Measurements from ENCODE around the gene LUZP1. TPM values are rescaled to one million over a fixed set of nuclear protein-coding genes. Genes with fewer than 3 reads are reported as not detected.
"Not testable (repeated sequence)": the region's sequence is repeated elsewhere in the genome, so short reads cannot be mapped to it uniquely, and the experiment has no call there.

Gene LUZP1
- total RNA-seq: 10 to 100 TPM; 18.4 to 19.1 TPM

DNA sequence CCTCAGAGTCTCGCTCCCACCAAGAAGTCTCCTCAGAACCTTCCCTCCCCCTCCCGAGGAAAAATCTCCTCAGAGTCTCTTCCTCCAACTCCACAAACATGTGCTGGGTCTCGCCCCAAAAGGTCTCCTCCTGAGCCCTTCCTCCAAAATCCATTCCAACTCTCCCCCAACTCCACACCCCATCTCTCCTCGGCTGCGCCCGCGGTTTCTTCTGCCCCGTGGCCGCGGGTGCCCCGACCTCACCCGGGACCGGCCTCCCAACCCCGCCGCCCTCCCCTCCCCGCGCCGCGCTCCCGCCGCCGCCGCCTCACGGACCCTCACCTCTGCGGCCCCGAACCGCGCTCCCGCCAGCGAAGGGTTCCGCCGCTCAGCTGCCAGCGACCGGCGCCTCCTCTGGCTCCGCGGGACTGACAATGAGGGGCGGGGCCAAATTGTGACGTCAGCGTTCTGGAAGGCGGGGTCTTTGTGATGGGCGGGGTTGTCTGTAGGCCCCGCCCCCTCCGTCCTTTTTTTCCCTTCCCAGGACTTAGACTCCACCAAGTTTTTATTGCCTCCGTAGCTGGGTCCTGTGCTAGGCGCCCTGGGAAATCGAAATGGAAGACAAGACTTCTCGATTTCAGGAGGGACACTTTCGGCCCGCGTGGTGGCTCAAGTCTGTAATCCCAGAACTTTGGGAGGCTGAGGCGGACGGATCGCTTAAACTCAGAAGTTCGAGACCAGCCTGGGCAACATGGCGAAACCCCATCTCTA is at the start of gene LUZP1:
LUZP1 (minus strand) TSS at position 412 of the 750 bp plus-strand sequence.
- Mint-ChIP-seq H3K9me3 (no peaks in the 10 kb centered on the region), H3K4me1 (peaks cover 21% of the 10 kb centered on the region), H3K27ac (peak within 1 kb of the TSS; percentile 89), H3K27me3 (peaks cover 4% of the 10 kb centered on the region), H3K36me3 (peaks cover 2% of the 10 kb centered on the region), H3K4me3 (peak within 1 kb of the TSS; percentile 98)
- ATAC-seq (ENCODE audit: low read depth): peak; percentile 81
- POLR2A ChIA-PET: interaction anchor here (0.7 to 1.5 kb wide), 4 partner anchors 10 to 48 kb away, joined by 3 to 4 read pairs (median 3); no protein-coding TSS in a partner anchor
- peak; percentile 87 for DNase-seq

DNA sequence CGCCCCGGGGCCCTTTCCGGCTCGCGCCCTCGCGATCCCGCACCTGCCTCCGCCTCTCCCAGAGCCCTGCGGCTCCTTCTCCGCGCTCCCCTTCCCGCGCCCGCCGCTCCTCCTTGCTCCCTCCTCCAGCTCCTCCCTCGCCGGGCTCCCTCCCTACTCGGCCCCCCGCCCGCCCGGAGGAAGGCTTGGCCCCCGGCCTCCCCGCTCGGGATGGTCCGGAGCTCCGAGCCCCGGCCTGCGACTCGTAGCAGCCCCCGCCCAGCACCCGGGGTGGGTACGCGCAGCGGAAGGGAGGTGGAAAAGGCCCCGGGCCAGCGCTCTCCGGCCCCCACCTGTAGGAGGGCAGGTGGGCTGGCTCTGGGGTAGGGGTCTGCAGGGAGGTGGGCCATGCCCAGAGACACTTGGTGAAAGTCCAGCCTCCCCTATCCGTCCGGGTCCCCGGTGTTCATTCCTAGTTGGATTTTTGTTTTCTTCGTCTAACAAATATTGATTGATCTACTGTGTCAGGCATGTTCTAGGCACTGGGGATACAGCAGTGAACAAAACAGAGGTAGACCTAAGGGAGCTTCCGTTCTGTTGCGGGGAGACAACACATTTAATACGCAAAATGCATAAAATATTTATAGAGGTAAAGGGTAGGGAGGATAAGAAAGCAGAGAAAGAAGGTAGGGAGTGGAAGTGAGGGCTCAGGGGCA is 48.9 kb upstream of the LUZP1 start, which contains the start of gene HTR1D:
HTR1D (minus strand) TSS at position 82 of the 695 bp plus-strand sequence. CDS start 23,283 bp downstream, outside the sequence.
- no peaks in the 10 kb centered on the region for H3K9me3 Mint-ChIP-seq
- H3K36me3 Mint-ChIP-seq: no peaks in the 10 kb centered on the region
- peaks cover 71% of the 10 kb centered on the region for H3K27me3 Mint-ChIP-seq
- DNase-seq: no peak
- peak within 1 kb of the TSS; percentile 56 for H3K4me3 Mint-ChIP-seq
- H3K27ac Mint-ChIP-seq: no peak within 1 kb of the TSS
- peak; percentile 21 for ATAC-seq (ENCODE audit: low read depth)
- POLR2A ChIA-PET: interaction anchor here (0.6 kb wide), 1 partner anchor 1157 kb away, joined by 3 read pairs; no protein-coding TSS in a partner anchor
- H3K4me1 Mint-ChIP-seq: peaks cover 4% of the 10 kb centered on the region

DNA sequence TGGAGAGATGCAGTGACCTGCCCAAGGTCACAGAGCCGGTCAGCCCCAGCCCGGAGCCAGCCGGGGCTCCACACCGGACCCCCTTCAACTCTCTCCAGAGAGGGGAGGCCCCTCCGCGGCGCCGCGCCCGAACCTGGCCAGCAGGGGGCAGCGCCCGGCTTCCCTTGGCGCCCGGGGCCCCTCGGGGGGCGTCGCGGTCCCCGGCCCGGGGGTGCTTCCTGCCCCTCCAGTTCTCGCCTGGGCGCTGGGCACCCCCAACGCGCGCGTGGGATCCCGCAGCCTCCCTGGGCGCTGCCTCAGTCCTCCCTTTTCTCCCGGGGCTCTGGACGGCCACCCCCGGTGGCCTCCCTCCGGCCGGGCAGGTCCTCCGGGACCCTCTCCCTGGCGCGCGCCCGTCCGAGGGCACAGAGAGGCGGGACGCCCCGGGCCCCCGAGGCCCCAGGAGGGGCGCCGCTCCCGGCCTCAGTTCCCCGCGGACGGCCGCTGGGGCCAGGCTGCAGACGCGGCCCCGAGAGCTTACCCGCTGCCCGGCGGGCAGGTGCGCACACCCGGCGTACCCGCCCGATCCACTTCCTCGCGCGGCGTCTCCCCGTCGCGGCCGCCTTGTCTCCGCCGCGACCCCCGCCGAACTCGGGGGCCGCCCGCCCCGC is 48.2 kb upstream of the LUZP1 start:
- peak overlapping the region; percentile 56 for H3K4me3 Mint-ChIP-seq
- POLR2A ChIA-PET: interaction anchor here (0.6 kb wide), 2 partner anchors 127 to 1157 kb away, joined by 3 read pairs; partner anchors contain the start of gene HNRNPR
- no peak overlapping the region for H3K27ac Mint-ChIP-seq
- H3K27me3 Mint-ChIP-seq: peaks cover 72% of the 10 kb centered on the region
- H3K9me3 Mint-ChIP-seq: no peaks in the 10 kb centered on the region
- peaks cover 4% of the 10 kb centered on the region for H3K4me1 Mint-ChIP-seq
- DNase-seq: peak; percentile 71
- ATAC-seq (ENCODE audit: low read depth): peak; percentile 61
- H3K36me3 Mint-ChIP-seq: no peaks in the 10 kb centered on the region

DNA sequence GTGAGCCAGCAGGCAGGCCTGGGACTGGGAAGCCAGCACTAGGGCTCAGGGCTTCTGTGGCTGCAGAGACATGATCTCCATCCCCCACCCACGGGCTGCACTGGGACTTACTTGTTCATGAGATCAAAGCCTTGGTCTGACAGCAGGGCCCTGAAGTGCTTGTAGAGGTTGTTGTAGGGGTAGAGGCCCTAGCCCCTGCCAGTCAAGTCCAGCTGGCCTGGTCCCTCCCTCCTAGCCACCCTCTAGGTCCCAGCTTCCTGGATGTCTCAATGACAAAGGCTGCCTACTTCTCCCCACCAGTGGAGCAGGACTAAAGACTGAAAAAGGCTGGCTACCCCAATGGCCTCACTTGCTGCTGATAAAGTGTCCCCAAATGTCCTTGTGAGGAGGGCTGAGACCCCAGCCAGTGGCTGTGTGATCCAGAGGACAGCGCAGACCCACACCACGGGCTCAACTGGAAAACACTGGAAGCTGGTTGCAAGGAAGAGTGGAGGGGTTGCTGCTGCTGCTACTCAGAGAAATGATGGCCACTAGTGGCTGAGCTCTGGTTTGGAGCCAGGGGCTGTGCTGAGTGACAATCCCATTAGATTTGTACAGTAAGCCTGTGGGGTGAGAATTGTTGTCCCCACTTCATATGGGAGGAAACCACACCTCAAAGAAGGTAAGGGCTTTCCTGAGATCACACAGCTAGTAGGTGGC is 47.2 kb upstream of the LUZP1 start:
- H3K4me1 Mint-ChIP-seq: peaks cover 6% of the 10 kb centered on the region
- POLR2A ChIA-PET: interaction anchor here (0.6 kb wide), 1 partner anchor 128 kb away, joined by 3 read pairs; the partner anchor contains the start of gene HNRNPR
- no peak for ATAC-seq (ENCODE audit: low read depth)
- no peak overlapping the region for H3K27ac Mint-ChIP-seq
- H3K27me3 Mint-ChIP-seq: peaks cover 71% of the 10 kb centered on the region
- no peak for DNase-seq
- no peak overlapping the region for H3K4me3 Mint-ChIP-seq
- H3K9me3 Mint-ChIP-seq: no peaks in the 10 kb centered on the region
- H3K36me3 Mint-ChIP-seq: no peaks in the 10 kb centered on the region

DNA sequence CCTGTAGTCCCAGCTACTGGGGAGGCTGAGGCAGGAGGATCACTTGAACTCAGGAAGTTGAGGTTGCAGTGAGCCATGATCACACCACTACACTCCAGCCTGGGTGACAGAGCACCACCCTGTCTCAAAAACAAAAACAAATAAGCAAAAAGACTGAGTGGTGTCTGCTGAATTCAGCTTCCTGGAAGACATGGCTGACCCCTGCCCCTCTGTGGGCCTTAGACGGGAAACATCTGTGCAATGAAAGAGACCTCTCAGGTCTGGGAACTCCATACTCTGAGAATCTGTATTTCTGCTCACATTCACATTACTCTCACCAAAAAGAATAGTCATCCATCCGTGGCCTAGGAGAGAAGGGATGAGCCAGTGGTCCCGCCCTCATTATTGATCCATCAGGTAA is 46.6 kb upstream of the LUZP1 start:
- H3K4me1 Mint-ChIP-seq: peaks cover 6% of the 10 kb centered on the region
- H3K27ac Mint-ChIP-seq: no peak overlapping the region
- H3K27me3 Mint-ChIP-seq: peaks cover 67% of the 10 kb centered on the region
- POLR2A ChIA-PET: no interaction called here
- ATAC-seq (ENCODE audit: low read depth) (no peak), DNase-seq (no peak)
- H3K9me3 Mint-ChIP-seq: no peaks in the 10 kb centered on the region
- no peak overlapping the region for H3K4me3 Mint-ChIP-seq
- no peaks in the 10 kb centered on the region for H3K36me3 Mint-ChIP-seq

DNA sequence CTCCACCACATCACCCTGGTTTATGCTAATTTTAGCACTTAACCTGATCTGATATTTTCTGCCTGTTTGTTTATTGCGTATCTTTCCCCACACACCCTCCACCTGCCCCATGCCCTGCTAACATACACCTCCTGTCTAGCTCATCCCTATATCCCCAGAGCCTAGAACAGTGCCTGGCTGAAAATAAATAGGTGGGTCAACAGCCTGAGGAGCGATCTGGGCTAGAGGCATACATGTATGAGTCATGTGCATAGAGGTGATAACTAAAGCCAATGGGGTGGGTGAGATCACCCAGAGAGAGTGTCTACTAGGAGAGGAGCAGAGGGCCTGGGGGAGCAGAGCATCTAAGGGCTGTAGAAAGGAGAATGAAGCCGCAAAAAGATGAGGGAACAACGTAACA is 46.0 kb upstream of the LUZP1 start:
- H3K9me3 Mint-ChIP-seq: no peaks in the 10 kb centered on the region
- POLR2A ChIA-PET: no interaction called here
- DNase-seq (no peak), ATAC-seq (ENCODE audit: low read depth) (no peak)
- H3K27me3 Mint-ChIP-seq: peaks cover 62% of the 10 kb centered on the region
- peaks cover 10% of the 10 kb centered on the region for H3K4me1 Mint-ChIP-seq
- no peaks in the 10 kb centered on the region for H3K36me3 Mint-ChIP-seq
- no peak overlapping the region for H3K27ac Mint-ChIP-seq
- H3K4me3 Mint-ChIP-seq: no peak overlapping the region

DNA sequence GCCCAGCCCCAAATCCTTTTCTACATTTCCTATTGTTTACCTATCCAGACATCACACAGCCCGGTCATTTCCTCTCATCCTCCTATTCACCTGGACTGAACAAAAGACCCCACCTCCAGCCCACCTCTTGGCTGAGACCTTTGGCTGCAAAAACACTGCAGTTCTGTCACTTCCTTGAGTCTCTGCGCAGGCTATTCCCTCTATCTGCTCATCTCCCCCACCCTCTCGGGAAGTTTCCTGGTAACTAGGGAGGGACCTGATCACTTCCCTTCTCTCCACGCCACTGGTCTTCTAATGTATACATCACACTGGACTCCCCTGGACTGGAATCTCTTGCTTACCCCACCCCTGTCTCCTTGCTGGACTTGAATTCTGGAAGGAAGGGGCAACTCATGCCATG is 43.3 kb upstream of the LUZP1 start:
- POLR2A ChIA-PET: no interaction called here
- no peaks in the 10 kb centered on the region for H3K9me3 Mint-ChIP-seq
- no peak for DNase-seq
- H3K4me1 Mint-ChIP-seq: peaks cover 10% of the 10 kb centered on the region
- no peak for ATAC-seq (ENCODE audit: low read depth)
- H3K27me3 Mint-ChIP-seq: peaks cover 42% of the 10 kb centered on the region
- H3K36me3 Mint-ChIP-seq: no peaks in the 10 kb centered on the region
- H3K4me3 Mint-ChIP-seq: no peak overlapping the region
- no peak overlapping the region for H3K27ac Mint-ChIP-seq

DNA sequence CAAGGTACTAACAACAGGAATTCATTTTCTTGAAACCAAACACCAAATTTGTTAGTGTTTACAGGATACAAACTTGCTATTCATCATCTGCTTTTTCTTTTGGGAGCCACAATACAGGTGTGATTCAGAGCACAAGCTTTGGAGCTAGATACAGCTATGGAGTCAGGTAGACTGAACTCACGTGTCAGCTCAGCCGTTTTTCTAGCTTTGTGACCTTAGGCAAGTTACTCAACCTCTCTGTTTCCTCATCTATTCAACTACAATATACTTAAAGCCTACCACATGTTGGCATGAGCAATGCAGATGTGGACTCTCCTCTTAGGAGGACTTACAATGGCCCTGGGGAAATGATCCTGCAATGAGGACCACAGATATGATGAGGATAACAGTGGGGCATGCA is 42.3 kb upstream of the LUZP1 start:
- H3K4me1 Mint-ChIP-seq: peaks cover 8% of the 10 kb centered on the region
- ATAC-seq (ENCODE audit: low read depth) (no peak), DNase-seq (no peak)
- peaks cover 38% of the 10 kb centered on the region for H3K27me3 Mint-ChIP-seq
- POLR2A ChIA-PET: no interaction called here
- H3K9me3 Mint-ChIP-seq: no peaks in the 10 kb centered on the region
- no peaks in the 10 kb centered on the region for H3K36me3 Mint-ChIP-seq
- no peak overlapping the region for H3K27ac Mint-ChIP-seq
- H3K4me3 Mint-ChIP-seq: no peak overlapping the region

DNA sequence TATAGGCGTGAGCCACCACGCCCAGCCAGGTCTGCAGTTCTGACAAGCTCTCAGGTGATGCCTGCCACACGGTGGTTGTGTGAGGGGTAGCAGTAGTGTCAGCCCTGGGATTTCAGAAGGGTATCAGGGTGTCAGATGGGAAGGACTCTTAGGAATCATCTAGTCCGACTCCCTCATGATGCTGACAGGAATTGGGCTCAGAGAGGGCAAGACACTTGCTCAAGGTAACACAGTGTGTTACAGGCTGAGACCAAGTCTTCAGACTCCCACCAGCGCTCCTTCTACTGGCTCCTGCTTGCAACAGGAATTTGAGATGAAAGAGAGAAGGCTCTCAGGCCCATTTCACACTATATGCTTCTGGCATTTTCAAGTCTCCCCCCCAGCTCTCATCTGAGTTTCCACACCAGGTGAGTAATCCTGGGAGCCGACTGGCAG is 41.7 kb upstream of the LUZP1 start:
- Mint-ChIP-seq H3K9me3 (no peaks in the 10 kb centered on the region), H3K4me1 (peaks cover 8% of the 10 kb centered on the region), H3K27me3 (peaks cover 37% of the 10 kb centered on the region), H3K4me3 (no peak overlapping the region), H3K36me3 (no peaks in the 10 kb centered on the region), H3K27ac (no peak overlapping the region)
- POLR2A ChIA-PET: no interaction called here
- DNase-seq (no peak), ATAC-seq (ENCODE audit: low read depth) (no peak)

DNA sequence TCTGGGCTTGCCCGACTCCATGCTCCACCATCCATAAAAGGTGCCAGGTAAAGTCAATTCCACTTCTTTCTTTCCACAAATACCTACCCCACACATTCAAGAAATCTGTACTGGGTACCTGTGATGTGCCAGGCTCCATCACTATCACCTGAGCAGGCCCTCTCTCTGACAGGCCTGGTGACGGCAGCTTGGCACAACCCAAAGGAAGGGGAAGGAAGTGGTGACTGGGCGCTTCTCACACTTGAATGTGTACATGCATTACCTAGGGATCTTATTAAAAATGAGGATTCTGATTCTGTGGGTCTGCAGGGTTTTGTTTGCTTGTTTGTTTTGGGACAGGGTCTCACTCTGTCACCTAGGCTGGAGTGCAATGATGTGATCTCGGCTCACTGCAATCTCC is 41.1 kb upstream of the LUZP1 start:
- peaks cover 34% of the 10 kb centered on the region for H3K27me3 Mint-ChIP-seq
- H3K36me3 Mint-ChIP-seq: no peaks in the 10 kb centered on the region
- DNase-seq: no peak
- POLR2A ChIA-PET: no interaction called here
- ATAC-seq (ENCODE audit: low read depth): no peak
- no peaks in the 10 kb centered on the region for H3K9me3 Mint-ChIP-seq
- no peak overlapping the region for H3K4me3 Mint-ChIP-seq
- H3K4me1 Mint-ChIP-seq: peaks cover 8% of the 10 kb centered on the region
- H3K27ac Mint-ChIP-seq: no peak overlapping the region

DNA sequence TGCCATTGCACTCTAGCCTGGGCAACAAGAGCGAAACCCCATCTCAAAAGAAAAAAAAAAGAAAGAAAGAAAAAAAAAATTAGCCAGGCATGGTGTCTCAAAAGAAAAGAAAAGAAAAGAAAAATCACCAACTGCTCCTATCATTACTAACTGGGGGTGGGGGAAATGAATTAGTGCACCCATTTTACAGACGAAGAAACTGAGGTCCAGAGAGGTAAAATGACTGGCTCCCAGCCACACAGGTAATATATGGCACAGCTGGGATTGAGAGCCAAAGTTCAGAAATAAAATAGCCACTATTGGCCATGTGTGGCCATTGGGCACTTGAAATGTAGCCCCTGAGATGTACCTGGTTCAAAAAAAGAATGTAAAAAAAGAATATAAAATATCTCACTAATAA is 39.9 kb upstream of the LUZP1 start:
- ATAC-seq (ENCODE audit: low read depth): no peak
- H3K36me3 Mint-ChIP-seq: no peaks in the 10 kb centered on the region
- POLR2A ChIA-PET: no interaction called here
- peaks cover 27% of the 10 kb centered on the region for H3K27me3 Mint-ChIP-seq
- H3K9me3 Mint-ChIP-seq: no peaks in the 10 kb centered on the region
- no peak overlapping the region for H3K4me3 Mint-ChIP-seq
- no peak for DNase-seq
- no peak overlapping the region for H3K27ac Mint-ChIP-seq
- H3K4me1 Mint-ChIP-seq: peaks cover 8% of the 10 kb centered on the region

DNA sequence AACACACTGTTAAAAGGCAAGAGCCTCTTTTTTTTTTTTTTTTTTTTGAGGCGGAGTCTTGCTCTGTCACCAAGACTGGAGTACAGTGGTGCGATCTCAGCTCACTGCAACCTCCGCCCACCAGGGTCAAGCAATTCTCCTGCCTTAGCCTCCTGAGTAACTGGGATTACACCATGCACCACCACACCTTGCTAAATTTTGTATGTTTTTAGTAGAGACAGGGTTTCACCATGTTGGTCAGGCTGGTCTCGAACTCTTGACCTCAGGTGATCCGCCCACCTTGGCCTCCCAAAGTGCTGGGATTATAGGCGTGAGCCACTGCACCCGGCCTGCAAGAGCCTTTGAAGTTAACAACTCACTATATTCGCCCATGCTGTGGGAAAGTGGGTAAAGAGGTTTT is 39.1 kb upstream of the LUZP1 start:
- H3K36me3 Mint-ChIP-seq; H3K27ac Mint-ChIP-seq; ATAC-seq (ENCODE audit: low read depth); H3K9me3 Mint-ChIP-seq; H3K4me1 Mint-ChIP-seq; H3K4me3 Mint-ChIP-seq; POLR2A ChIA-PET; DNase-seq: not testable (repeated sequence)
- peaks cover 21% of the 10 kb centered on the region for H3K27me3 Mint-ChIP-seq

DNA sequence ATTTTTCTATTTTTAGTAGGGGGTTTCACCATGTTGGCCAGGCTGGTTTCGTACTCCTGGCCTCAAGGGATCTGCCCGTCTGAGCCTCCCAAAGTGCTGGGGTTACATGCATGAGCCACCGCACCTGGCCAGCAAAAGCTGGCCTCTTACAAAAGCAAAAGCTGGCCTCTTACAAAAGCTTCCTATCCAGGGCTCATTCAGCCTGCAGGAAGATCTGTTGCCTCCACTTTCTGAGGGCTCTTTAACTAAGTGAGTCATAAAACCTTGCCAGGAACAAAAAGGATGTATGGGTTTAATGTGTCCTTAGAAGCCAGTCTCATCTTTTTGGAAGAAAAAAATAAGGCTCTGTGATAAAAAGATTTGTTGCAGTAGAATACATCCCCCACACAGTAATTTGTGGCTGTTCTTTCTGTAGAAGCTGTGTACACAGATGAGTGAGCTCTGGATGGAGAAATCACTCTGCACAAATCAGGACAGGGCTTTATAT is 33.6 kb upstream of the LUZP1 start:
- no peak for DNase-seq
- H3K27me3 Mint-ChIP-seq: peaks cover 17% of the 10 kb centered on the region
- H3K9me3 Mint-ChIP-seq: no peaks in the 10 kb centered on the region
- no peak for ATAC-seq (ENCODE audit: low read depth)
- H3K4me3 Mint-ChIP-seq: no peak overlapping the region
- POLR2A ChIA-PET: no interaction called here
- H3K4me1 Mint-ChIP-seq: no peaks in the 10 kb centered on the region
- no peak overlapping the region for H3K27ac Mint-ChIP-seq
- H3K36me3 Mint-ChIP-seq: no peaks in the 10 kb centered on the region

Measured in activated naive CD8-positive, alpha-beta T cell treated with anti-CD3 and anti-CD28 coated beads, Interleukin-2, amount 10 ng/mL, durations not matched to agents 7 days and 5 days (primary cell).